GM21423 (cell line): Measurements from ENCODE around the gene DCTD.

Experiments used
- ATAC-seq: cut with Tn5 transposase; IDR thresholded peaks from one replicate; pipeline ENCODE4 v1.9.1; 2021; ENCODE audit warnings: mild to moderate bottlenecking, moderate library complexity; ENCODE audit not compliant: unreplicated experiment

The DCTD gene

GRCh38 chr4:182843808-182844325 lies 73.3 kb downstream of the DCTD start:
- ATAC-seq = no peak

DNA sequence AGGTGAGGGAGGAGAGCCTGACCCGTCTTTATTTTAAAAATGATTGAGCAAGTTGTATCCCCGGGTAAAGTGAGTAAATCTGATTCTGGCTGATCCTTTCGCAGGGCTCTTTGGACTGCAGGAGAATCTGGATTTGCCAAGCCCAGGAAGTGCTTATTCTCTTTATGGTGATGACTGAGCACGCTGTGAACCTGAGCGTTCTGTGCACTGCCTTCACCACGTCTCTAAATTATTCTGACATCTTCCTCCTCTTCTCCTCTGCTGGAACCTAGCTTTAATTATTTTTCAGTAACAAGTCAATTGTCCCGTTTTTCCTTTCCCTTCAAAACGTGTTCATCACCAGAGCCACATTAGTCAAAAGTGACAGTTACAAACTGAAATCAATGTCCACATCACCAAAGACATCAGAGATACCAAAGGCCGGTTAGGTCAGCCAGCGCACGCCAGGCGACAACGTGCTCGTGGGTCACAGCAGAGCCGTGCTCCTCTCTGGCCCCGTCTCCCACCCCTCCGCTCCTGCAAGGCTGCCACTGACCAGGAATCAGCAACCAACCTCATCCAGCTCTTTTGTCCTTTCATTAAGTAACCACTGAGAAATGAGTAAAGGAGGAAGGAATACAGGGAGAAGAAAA lies 74.3 kb downstream of the DCTD start:
- ATAC-seq = no peak

DNA sequence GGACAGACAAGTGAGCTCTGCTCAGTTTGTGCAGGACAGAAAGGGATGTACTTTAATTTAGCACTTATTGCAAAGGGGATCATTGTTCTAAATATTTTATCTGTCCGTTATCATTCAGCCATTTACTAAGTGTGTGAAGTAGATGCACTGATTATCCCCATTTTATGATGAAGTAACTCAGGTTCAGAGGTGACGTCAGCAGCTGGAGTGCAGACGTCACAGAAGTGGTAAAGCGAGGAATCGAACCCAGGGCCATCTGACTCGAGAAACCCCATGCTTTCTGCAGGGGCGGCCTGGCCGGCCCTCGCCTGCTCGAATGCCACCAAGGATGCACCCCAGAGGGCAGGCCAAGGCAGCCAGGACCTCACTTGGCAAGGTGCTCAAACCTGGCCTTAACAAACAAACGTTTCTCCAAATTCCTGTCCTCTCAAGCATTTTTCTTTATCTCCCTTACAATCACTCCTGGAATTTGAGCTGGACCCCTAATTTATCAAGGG lies 75.0 kb downstream of the DCTD start:
- ATAC-seq = no peak

DNA sequence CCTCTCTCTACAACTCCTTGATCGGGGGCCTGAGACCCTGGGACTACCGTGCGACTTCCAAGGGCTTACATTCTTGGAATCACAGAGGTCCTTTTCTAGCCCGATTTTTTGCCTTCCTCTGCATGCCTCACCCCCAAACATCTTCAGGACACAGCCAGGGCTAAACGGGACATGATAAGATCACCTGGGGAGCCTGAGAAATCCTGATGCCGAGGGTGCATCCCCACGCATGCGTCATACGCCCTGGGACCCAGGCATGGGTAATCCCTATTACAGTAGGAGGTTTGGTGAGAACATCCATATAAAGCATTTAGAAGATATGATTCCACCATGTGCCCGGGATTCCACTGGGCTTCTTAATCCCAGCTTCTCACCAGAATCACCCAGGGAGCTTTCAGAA lies 77.1 kb downstream of the DCTD start:
- ATAC-seq = no peak
